Right lobe of liver (tissue), 4 donors: ENCODE data around the gene PKM.

Experiments
- CTCF ChIP-seq, 4 donors: fragments of 200-600 bp in 3 of 4; fragments of 450-650 bp in 1 of 4; IDR thresholded peaks; one replicate each; pipeline versions ENCODE4 v1.5.1 to v1.8.0; 2016 to 2022; ENCODE audit warnings: antibody characterized with exemption in 4 of 4, mild to moderate bottlenecking in 2 of 4
- POLR2A ChIP-seq: fragments of 450-650 bp; IDR thresholded peaks from one replicate; pipeline ENCODE4 v1.6.1; 2017; ENCODE audit warnings: antibody characterized with exemption, mild to moderate bottlenecking
- donor health status: DM: no; HTN: no; CAD: no.
- donor health status: DM: no; HTN: no; CAD: no.
- donor health status: DM: no; HTN: yes; CAD: no.

GRCh38 chr15:72223278-72223677 lies 7.7 kb downstream of the PKM start:
- TF ChIP-seq CTCF (IDR thresholded peaks at IDR 0.05) (no peak), POLR2A (no peak)
